ENCODE results near the gene GNG2. TPM values are rescaled to one million over a fixed set of nuclear protein-coding genes. Genes with fewer than 3 reads are reported as not detected.

The GNG2 gene
- total RNA-seq, 1 donor from 2014 or later: 245 TPM

DNA sequence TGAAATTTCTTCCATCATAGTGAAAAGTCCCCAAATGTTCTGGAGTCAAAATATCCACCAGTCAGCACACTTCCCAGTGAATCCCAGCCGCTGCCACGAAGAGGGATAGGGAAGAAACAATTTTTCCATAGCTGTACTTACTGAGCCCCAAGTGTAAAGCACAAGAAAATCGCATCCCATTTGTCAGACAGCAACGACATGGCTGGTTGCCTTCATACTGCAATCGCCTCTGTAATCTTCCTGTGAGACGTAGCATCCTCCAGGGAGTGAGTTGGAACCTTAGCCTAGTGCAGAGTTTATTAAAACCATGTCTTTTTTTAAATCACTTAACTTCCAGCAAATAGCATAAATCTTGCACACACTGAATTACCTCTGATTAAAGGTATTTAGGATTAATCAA lies 56.8 kb downstream of the GNG2 start:
- H3K27me3 Mint-ChIP-seq (ENCODE audit: unreplicated experiment): no peaks in the 10 kb centered on the region
- TF ChIP-seq, protein P1, sequence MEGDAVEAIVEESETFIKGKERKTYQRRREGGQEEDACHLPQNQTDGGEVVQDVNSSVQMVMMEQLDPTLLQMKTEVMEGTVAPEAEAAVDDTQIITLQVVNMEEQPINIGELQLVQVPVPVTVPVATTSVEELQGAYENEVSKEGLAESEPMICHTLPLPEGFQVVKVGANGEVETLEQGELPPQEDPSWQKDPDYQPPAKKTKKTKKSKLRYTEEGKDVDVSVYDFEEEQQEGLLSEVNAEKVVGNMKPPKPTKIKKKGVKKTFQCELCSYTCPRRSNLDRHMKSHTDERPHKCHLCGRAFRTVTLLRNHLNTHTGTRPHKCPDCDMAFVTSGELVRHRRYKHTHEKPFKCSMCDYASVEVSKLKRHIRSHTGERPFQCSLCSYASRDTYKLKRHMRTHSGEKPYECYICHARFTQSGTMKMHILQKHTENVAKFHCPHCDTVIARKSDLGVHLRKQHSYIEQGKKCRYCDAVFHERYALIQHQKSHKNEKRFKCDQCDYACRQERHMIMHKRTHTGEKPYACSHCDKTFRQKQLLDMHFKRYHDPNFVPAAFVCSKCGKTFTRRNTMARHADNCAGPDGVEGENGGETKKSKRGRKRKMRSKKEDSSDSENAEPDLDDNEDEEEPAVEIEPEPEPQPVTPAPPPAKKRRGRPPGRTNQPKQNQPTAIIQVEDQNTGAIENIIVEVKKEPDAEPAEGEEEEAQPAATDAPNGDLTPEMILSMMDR (IDR thresholded peaks at IDR 0.05; ENCODE audit: partially characterized antibody, unreplicated experiment): no peak
- no peak overlapping the region for H3K27ac Mint-ChIP-seq (ENCODE audit: unreplicated experiment)
- H3K9me3 Mint-ChIP-seq (ENCODE audit: unreplicated experiment): no peaks in the 10 kb centered on the region
- no peaks in the 10 kb centered on the region for H3K36me3 Mint-ChIP-seq (ENCODE audit: unreplicated experiment)
- H3K4me3 Mint-ChIP-seq (ENCODE audit: unreplicated experiment): no peak overlapping the region
- H3K4me1 Mint-ChIP-seq (ENCODE audit: low read depth, unreplicated experiment): peaks cover 15% of the 10 kb centered on the region
- no peak for DNase-seq

DNA sequence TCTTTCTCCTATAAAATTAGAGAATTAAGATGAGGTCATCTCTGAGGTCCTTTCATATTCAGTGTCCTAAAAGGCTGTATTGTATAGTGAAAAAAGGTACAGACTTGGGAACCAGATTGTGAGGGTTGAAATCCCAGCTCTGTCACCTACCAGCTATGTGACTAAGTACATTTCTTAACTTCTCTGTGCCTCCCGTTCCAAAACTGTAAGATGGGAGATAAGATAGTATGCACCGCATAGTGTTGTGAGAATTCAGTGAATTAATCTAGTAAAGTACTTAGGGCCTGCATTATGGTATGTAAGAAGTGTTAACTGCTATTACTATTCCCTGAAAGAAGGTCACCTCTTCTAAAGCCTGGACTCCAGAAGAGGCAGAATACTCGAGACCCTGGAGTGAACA lies 60.6 kb downstream of the GNG2 start:
- Mint-ChIP-seq H3K36me3 (ENCODE audit: unreplicated experiment) (no peaks in the 10 kb centered on the region), H3K4me3 (ENCODE audit: unreplicated experiment) (no peak overlapping the region), H3K27ac (ENCODE audit: unreplicated experiment) (no peak overlapping the region), H3K4me1 (ENCODE audit: low read depth, unreplicated experiment) (peaks cover 13% of the 10 kb centered on the region), H3K27me3 (ENCODE audit: unreplicated experiment) (peaks cover 2% of the 10 kb centered on the region), H3K9me3 (ENCODE audit: unreplicated experiment) (no peaks in the 10 kb centered on the region)
- TF ChIP-seq, protein P1 (IDR thresholded peaks at IDR 0.05; ENCODE audit: partially characterized antibody, unreplicated experiment): no peak
- no peak for DNase-seq

DNA sequence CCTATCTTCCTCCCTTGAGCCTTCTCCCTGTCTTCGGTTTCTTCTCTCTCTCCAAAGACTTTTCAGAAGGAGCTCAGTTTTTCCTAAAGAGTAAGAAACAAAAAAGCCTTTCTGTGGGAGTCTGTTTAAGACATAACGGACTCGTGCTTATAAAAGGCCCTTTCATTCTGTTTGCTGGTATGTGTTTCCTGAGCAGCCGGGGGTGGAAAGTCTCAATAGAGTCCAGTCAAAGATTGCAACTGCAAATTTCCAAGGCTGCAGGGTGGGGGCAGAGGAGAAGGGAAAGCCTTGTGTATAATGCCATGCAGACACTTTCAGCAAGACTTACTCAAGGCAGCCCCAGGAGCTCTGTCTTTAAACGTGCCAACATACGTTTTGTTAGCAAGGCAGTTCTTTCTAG lies 62.2 kb downstream of the GNG2 start:
- Mint-ChIP-seq H3K27ac (ENCODE audit: unreplicated experiment) (no peak overlapping the region), H3K4me3 (ENCODE audit: unreplicated experiment) (no peak overlapping the region), H3K36me3 (ENCODE audit: unreplicated experiment) (no peaks in the 10 kb centered on the region), H3K4me1 (ENCODE audit: low read depth, unreplicated experiment) (peaks cover 6% of the 10 kb centered on the region), H3K27me3 (ENCODE audit: unreplicated experiment) (peaks cover 2% of the 10 kb centered on the region), H3K9me3 (ENCODE audit: unreplicated experiment) (no peaks in the 10 kb centered on the region)
- TF ChIP-seq, protein P1 (IDR thresholded peaks at IDR 0.05; ENCODE audit: partially characterized antibody, unreplicated experiment): no peak
- no peak for DNase-seq

DNA sequence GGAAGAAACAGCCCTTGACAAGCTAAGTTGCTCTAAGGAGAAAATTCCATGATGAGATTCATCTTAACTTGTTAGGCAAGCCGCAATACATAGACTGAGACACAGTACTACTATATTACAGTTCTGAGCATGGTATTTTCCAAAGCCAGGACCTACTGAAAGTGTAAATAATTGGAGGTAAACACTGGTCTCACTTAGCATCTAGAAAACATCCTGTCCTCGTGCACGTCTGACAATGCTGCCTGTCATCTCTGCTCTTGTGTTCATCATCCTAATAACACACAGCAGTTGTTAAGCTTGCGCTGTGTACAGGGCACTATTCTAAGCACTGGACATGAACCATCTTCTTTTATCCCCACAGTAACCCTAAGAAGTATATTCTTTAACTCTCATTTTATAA lies 64.2 kb downstream of the GNG2 start:
- Mint-ChIP-seq H3K4me3 (ENCODE audit: unreplicated experiment) (no peak overlapping the region), H3K27me3 (ENCODE audit: unreplicated experiment) (peaks cover 2% of the 10 kb centered on the region), H3K27ac (ENCODE audit: unreplicated experiment) (no peak overlapping the region), H3K36me3 (ENCODE audit: unreplicated experiment) (no peaks in the 10 kb centered on the region), H3K4me1 (ENCODE audit: low read depth, unreplicated experiment) (peaks cover 4% of the 10 kb centered on the region), H3K9me3 (ENCODE audit: unreplicated experiment) (no peaks in the 10 kb centered on the region)
- TF ChIP-seq, protein P1 (IDR thresholded peaks at IDR 0.05; ENCODE audit: partially characterized antibody, unreplicated experiment): no peak
- DNase-seq: no peak

DNA sequence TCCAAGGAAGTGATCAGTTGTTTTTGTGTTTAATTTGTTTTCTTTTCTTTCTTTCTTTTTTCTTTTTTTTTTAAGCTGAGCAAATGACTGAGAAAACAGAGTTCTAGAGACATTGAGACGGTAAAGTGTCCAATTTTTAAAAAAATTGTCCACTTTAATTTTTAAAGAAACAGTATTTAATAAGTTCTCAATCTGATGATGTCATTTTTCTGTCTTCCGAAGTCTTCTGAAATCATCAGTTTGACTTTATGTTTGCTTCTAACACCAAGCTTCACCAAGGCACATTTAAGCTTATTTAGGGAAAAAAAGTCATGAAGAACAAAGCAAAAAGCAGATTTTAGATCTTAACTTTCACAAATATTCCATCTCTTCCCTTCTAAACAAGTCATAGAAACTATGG lies 65.6 kb downstream of the GNG2 start:
- Mint-ChIP-seq H3K27ac (ENCODE audit: unreplicated experiment) (no peak overlapping the region), H3K4me3 (ENCODE audit: unreplicated experiment) (no peak overlapping the region), H3K27me3 (ENCODE audit: unreplicated experiment) (peaks cover 5% of the 10 kb centered on the region), H3K36me3 (ENCODE audit: unreplicated experiment) (peaks cover 6% of the 10 kb centered on the region), H3K4me1 (ENCODE audit: low read depth, unreplicated experiment) (peaks cover 4% of the 10 kb centered on the region), H3K9me3 (ENCODE audit: unreplicated experiment) (no peaks in the 10 kb centered on the region)
- TF ChIP-seq, protein P1 (IDR thresholded peaks at IDR 0.05; ENCODE audit: partially characterized antibody, unreplicated experiment): no peak
- DNase-seq: no peak

Measured in glutamatergic neuron (in vitro differentiated cells).